Measurements from ENCODE around the gene ABCC6.

DNA sequence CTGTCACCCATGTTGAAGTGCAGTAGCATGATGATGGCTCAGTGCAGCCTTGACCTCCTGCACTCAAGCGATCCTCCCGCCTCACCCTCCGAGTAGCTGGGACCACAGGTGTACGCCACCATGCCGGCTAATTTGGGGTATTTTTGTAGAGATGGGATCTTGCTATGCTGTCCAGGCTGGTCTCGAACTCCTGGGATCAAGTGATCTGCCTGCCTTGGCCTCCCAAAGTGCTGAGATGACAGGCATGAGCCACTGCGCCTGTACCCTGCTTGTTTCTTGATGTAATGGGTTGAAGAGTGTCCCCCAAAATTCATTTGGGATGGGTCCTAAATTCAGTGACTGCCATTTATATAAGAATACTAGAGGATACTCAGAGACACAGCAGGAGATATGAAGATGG, 57.2 kb downstream of the ABCC6 start:
- TF ChIP-seq GATA3 (IDR thresholded peaks at IDR 0.05; ENCODE audit: low read depth, low read length), result no peak
- no peak for TF ChIP-seq GATA2 (IDR thresholded peaks at IDR 0.05; ENCODE audit: low read depth, low read length)

All from SH-SY5Y (cell line).